ENCODE measurements around the gene ASGR2. TPM values are rescaled to one million over a fixed set of nuclear protein-coding genes. Genes with fewer than 3 reads are reported as not detected.

Gene ASGR2
- total and polyA plus RNA-seq, 11 donors: 0.28 to 2.1 (median 0.34) TPM; not detected in 7

DNA sequence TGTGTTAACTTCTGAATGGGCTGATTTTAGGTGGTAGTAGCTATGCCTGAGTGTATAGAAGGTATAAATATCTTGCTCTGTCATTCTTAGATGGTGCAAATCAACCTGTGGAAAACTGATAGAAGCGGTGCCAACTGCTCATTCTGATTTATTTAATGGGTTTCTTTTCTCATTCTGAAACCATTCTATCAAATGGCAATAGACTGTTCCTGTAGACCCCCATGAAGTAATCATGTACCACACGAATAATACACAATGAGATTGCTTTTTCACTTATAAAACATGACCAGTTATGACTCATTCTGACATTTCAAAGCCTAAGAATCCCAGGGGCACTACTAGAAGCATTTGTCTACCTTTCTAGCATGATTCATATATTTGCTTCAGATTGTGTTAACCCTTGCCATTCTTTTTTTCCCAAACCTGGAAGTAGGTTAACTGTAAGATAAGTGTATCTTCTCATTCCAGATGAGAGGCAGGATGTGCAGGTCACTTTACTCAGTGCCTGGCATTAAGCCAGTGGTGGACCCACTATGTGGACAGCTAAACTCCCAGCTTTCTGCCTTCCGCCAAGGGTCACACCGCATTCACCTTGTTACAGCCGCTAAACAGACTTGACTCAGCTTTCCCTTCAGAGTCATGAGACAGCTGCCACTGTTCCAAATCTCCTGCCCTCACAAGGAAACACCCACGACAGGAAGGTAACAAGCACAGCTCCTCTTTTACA, 54.3 kb downstream of the ASGR2 start:
- intact Hi-C loops (cut with DNase I): no loop called here
- ATAC-seq (no peak), DNase-seq (no peak)
- Histone ChIP-seq H3K36me3 (no peaks in the 10 kb centered on the region), H3K9me3 (no peaks in the 10 kb centered on the region), H3K27me3 (peaks cover 0 to 13% (median 0%) of the 10 kb centered on the region in 9 donors), H3K27ac (no peak overlapping the region), H3K4me3 (no peak overlapping the region), H3K4me1 (no peaks in the 10 kb centered on the region)
- no peak for TF ChIP-seq CTCF (IDR thresholded peaks at IDR 0.05)
- no peak for TF ChIP-seq POLR2A (IDR thresholded peaks at IDR 0.05)
- WGBS, 4 donors: 44 to 63% (median 50%) methylated on average over 6 of the region's 6 CpGs

DNA sequence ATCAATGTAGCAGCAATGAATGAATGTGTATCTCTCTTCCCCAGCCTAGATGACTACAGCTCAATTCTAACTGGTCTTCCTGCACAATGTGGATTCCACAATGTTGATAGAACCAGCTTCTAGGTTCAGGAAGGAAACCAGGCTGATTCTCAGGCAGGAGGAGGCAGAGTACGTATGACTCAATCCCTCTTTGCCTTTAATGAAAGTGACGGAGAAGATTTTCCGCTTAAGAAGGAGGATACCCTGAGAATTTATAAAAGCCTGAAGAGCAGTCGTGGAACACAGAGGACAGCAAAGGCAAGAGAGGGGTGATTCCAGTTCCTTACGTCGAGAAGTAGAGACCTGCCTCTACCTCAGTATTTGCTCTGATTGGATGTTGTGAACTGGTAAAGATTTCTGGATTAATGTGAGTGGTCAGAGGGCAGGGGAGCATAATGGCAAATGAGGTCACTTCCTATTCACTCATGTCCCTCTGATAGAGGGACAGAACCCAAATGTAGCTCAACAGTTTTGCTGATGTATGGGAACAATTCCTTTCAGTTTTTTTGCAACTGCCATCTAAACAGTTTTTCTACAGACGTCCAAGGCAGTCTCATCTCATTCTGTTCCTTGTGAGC, 55.7 kb downstream of the ASGR2 start:
- WGBS, 4 donors: 47 to 65% (median 53%) methylated on average over 7 of the region's 7 CpGs
- H3K27ac ChIP-seq: no peak overlapping the region

GRCh38 chr17:7056386-7056785, 58.2 kb downstream of the ASGR2 start:
- Histone ChIP-seq H3K4me1 (no peaks in the 10 kb centered on the region), H3K27ac (no peak overlapping the region), H3K9me3 (no peaks in the 10 kb centered on the region), H3K4me3 (no peak overlapping the region), H3K27me3 (peaks cover 0 to 7% (median 0%) of the 10 kb centered on the region in 9 donors), H3K36me3 (no peaks in the 10 kb centered on the region)
- 93 to 97% (median 95%) methylated on average over 4 of the region's 4 CpGs for WGBS, 4 donors
- DNase-seq (no peak), ATAC-seq (no peak)
- intact Hi-C loops (cut with DNase I): no loop called here
- TF ChIP-seq POLR2A (IDR thresholded peaks at IDR 0.05): no peak
- TF ChIP-seq CTCF (IDR thresholded peaks at IDR 0.05): no peak

More for the DNA sequence above, 55.7 kb downstream of the ASGR2 start:
- Histone ChIP-seq H3K27me3 (peaks cover 0 to 13% (median 0%) of the 10 kb centered on the region in 9 donors), H3K4me3 (no peak overlapping the region), H3K4me1 (no peaks in the 10 kb centered on the region), H3K36me3 (no peaks in the 10 kb centered on the region), H3K9me3 (no peaks in the 10 kb centered on the region)
- TF ChIP-seq POLR2A (IDR thresholded peaks at IDR 0.05): no peak
- TF ChIP-seq CTCF (IDR thresholded peaks at IDR 0.05): no peak
- no peak for ATAC-seq
- no peak for DNase-seq
- intact Hi-C loops (cut with DNase I): no loop called here

Other genes with a start within 250 kb of the ASGR2 start
- gene ALOX12, start 118.8 kb downstream of the ASGR2 start, total RNA-seq: under 1 TPM in 1 of 9 donors, not detected in 8; 0.44 TPM
- gene ALOX12, start 118.8 kb downstream of the ASGR2 start, polyA plus RNA-seq: not detected
- gene RNASEK, start 102.2 kb downstream of the ASGR2 start, total RNA-seq: 100 to 1,000 TPM; 149 to 255 (median 171) TPM
- 100 to 1,000 TPM; 290 to 387 TPM for gene RNASEK, start 102.2 kb downstream of the ASGR2 start, polyA plus RNA-seq
- 10 to 100 TPM in 6 of 9 donors, 1 to 10 TPM in 3; 9.0 to 32.8 (median 14.9) TPM for gene BCL6B, start 91.8 kb downstream of the ASGR2 start, total RNA-seq
- gene BCL6B, start 91.8 kb downstream of the ASGR2 start, polyA plus RNA-seq: 10 to 100 TPM in 1 of 2 donors, 1 to 10 TPM in 1; 5.9 to 10.3 TPM
- gene SLC16A13, start 78.8 kb downstream of the ASGR2 start, total RNA-seq: 1 to 10 TPM in 8 of 9 donors, under 1 TPM in 1; 0.83 to 2.1 (median 1.1) TPM
- gene SLC16A13, start 78.8 kb downstream of the ASGR2 start, polyA plus RNA-seq: under 1 TPM; 0.87 to 0.95 TPM
- gene SLC16A11, start 70.7 kb downstream of the ASGR2 start, total RNA-seq: under 1 TPM in 8 of 9 donors, not detected in 1; 0.19 to 1.00 (median 0.79) TPM
- 1 to 10 TPM in 1 of 2 donors, under 1 TPM in 1; 0.68 to 1.4 TPM for gene SLC16A11, start 70.7 kb downstream of the ASGR2 start, polyA plus RNA-seq
- gene CLEC10A, start 34.6 kb downstream of the ASGR2 start, total RNA-seq: 10 to 100 TPM in 2 of 9 donors, 1 to 10 TPM in 7; 1.5 to 30.1 (median 3.5) TPM
- 1 to 10 TPM; 1.8 to 2.7 TPM for gene CLEC10A, start 34.6 kb downstream of the ASGR2 start, polyA plus RNA-seq
- 1 to 10 TPM in 3 of 9 donors, under 1 TPM in 3, not detected in 3; 0.23 to 3.5 (median 0.72) TPM for gene ASGR1, start 64.5 kb upstream of the ASGR2 start, total RNA-seq
- gene ASGR1, start 64.5 kb upstream of the ASGR2 start, polyA plus RNA-seq: under 1 TPM; 0.19 to 0.64 TPM
- 10 to 100 TPM; 12.0 to 24.3 (median 16.6) TPM for gene DLG4, start 105.0 kb upstream of the ASGR2 start, total RNA-seq
- 10 to 100 TPM in 1 of 2 donors, 1 to 10 TPM in 1; 5.3 to 15.5 TPM for gene DLG4, start 105.0 kb upstream of the ASGR2 start, polyA plus RNA-seq
- gene ACADVL, start 105.1 kb upstream of the ASGR2 start, total RNA-seq: 1,000 to 10,000 TPM in 7 of 9 donors, 100 to 1,000 TPM in 2; 874 to 2,110 (median 1,385) TPM
- 1,000 to 10,000 TPM in 1 of 2 donors, 100 to 1,000 TPM in 1; 601 to 2,758 TPM for gene ACADVL, start 105.1 kb upstream of the ASGR2 start, polyA plus RNA-seq
- gene DVL2, start 119.7 kb upstream of the ASGR2 start, total RNA-seq: 10 to 100 TPM; 14.0 to 28.6 (median 17.8) TPM
- gene DVL2, start 119.7 kb upstream of the ASGR2 start, polyA plus RNA-seq: 10 to 100 TPM; 13.0 to 15.6 TPM
- gene PHF23, start 124.6 kb upstream of the ASGR2 start, total RNA-seq: 10 to 100 TPM; 19.1 to 36.7 (median 23.0) TPM
- 10 to 100 TPM; 13.7 to 31.8 TPM for gene PHF23, start 124.6 kb upstream of the ASGR2 start, polyA plus RNA-seq
- gene GABARAP, start 127.6 kb upstream of the ASGR2 start, total RNA-seq: 100 to 1,000 TPM; 293 to 591 (median 491) TPM
- 100 to 1,000 TPM; 580 to 674 TPM for gene GABARAP, start 127.6 kb upstream of the ASGR2 start, polyA plus RNA-seq
- gene CTDNEP1, start 136.9 kb upstream of the ASGR2 start, total RNA-seq: 100 to 1,000 TPM in 6 of 9 donors, 10 to 100 TPM in 3; 54.0 to 126 (median 107) TPM
- 100 to 1,000 TPM in 1 of 2 donors, 10 to 100 TPM in 1; 54.4 to 120 TPM for gene CTDNEP1, start 136.9 kb upstream of the ASGR2 start, polyA plus RNA-seq
- 10 to 100 TPM; 28.0 to 87.2 (median 52.6) TPM for gene ELP5, start 137.4 kb upstream of the ASGR2 start, total RNA-seq
- gene ELP5, start 137.4 kb upstream of the ASGR2 start, polyA plus RNA-seq: 10 to 100 TPM; 33.5 to 47.0 TPM
- gene CLDN7, start 147.7 kb upstream of the ASGR2 start, total RNA-seq: 1 to 10 TPM in 5 of 9 donors, under 1 TPM in 2, not detected in 2; 0.36 to 2.6 (median 2.0) TPM
- 1 to 10 TPM; 1.1 to 1.3 TPM for gene CLDN7, start 147.7 kb upstream of the ASGR2 start, polyA plus RNA-seq
- 100 to 1,000 TPM in 7 of 9 donors, 10 to 100 TPM in 2; 82.0 to 184 (median 172) TPM for gene SLC2A4, start 166.9 kb upstream of the ASGR2 start, total RNA-seq
- 100 to 1,000 TPM in 1 of 2 donors, 10 to 100 TPM in 1; 48.5 to 107 TPM for gene SLC2A4, start 166.9 kb upstream of the ASGR2 start, polyA plus RNA-seq
- 1 to 10 TPM in 1 of 9 donors, under 1 TPM in 8; 0.32 to 1.6 (median 0.56) TPM for gene YBX2, start 179.8 kb upstream of the ASGR2 start, total RNA-seq
- 1 to 10 TPM in 1 of 2 donors, under 1 TPM in 1; 0.43 to 2.0 TPM for gene YBX2, start 179.8 kb upstream of the ASGR2 start, polyA plus RNA-seq
- gene EIF5A, start 192.8 kb upstream of the ASGR2 start, total RNA-seq: 100 to 1,000 TPM; 120 to 500 (median 257) TPM
- gene EIF5A, start 192.8 kb upstream of the ASGR2 start, polyA plus RNA-seq: 100 to 1,000 TPM; 403 to 934 TPM
- 100 to 1,000 TPM in 1 of 9 donors, 10 to 100 TPM in 8; 51.0 to 118 (median 61.2) TPM for gene GPS2, start 200.5 kb upstream of the ASGR2 start, total RNA-seq
- 10 to 100 TPM; 81.6 to 88.4 TPM for gene GPS2, start 200.5 kb upstream of the ASGR2 start, polyA plus RNA-seq
- gene NEURL4, start 214.5 kb upstream of the ASGR2 start, total RNA-seq: 10 to 100 TPM; 13.6 to 39.2 (median 27.6) TPM
- gene NEURL4, start 214.5 kb upstream of the ASGR2 start, polyA plus RNA-seq: 10 to 100 TPM; 23.0 to 29.6 TPM
- gene ACAP1, start 221.7 kb upstream of the ASGR2 start, total RNA-seq: 10 to 100 TPM in 5 of 9 donors, 1 to 10 TPM in 3, under 1 TPM in 1; 0.88 to 24.2 (median 16.4) TPM
- 1 to 10 TPM; 2.6 to 6.1 TPM for gene ACAP1, start 221.7 kb upstream of the ASGR2 start, polyA plus RNA-seq
- 1 to 10 TPM; 3.4 to 9.0 (median 5.9) TPM for gene KCTD11, start 237.3 kb upstream of the ASGR2 start, total RNA-seq
- 1 to 10 TPM; 6.4 to 9.6 TPM for gene KCTD11, start 237.3 kb upstream of the ASGR2 start, polyA plus RNA-seq
- not detected for gene TMEM95, start 240.3 kb upstream of the ASGR2 start, total RNA-seq
- gene TMEM95, start 240.3 kb upstream of the ASGR2 start, polyA plus RNA-seq: not detected